Lung microvascular endothelial cell (primary cell): ENCODE data around the gene CORIN. TPM values are rescaled to one million over a fixed set of nuclear protein-coding genes. Genes with fewer than 3 reads are reported as not detected.
"Not testable (repeated sequence)": the region's sequence is repeated elsewhere in the genome, so short reads cannot be mapped to it uniquely, and the experiment has no call there.

Experiments used
- DNase-seq, 2 donors: peaks; one replicate each; pipeline versions ENCODE4 v3.0.0 to v3.0.0-alpha.2; 2010; ENCODE audit warnings: low read depth in 2 of 2
- total RNA-seq: library from RNA; depleted of rRNA; stranded (reverse); fragments of >200 nt; gene quantifications from 2 replicates; pipeline ENCODE4 v1.2.1, GENCODE V29; 2014

CORIN gene
- total RNA-seq, 1 donor from 2014 or later = under 0.01 TPM

DNA sequence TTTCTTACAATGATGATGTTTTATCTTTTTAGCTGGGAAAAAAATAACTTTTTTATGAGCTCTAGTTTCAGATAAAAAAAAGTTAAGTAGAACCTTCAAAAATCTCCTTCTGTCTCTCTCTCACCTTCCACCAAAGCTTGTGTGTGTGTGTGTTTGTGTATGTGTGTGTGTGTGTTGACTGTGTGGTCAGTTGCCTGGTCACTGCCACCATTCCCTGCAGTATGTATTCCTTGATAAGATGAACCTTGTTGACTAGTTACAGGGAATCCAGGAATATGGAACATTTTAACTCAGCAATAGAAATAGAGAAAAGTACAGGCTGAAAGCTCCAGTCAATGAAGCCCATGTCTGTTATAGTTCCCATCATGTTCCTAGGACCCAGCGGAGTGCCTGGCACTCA lies 143.5 kb downstream of the CORIN start:
- no peak for DNase-seq

DNA sequence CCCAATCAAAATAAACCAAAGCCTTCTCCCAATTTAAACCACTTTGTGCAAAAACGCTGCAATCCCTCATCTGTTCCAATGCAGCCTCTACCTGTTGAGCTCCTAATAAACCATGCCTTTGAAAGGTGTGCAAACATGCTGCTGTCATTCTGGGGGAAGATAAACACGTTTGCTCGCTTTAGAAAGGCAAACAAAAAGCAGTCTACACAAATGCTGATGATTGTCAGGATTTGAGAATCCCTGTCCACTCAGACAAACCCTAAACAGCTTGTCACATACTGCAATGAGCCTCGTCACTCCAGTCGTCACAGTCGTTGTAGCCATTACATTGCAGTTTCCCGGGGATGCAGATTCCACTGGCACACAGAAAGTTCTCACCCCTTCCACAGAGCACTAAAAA lies 145.2 kb downstream of the CORIN start:
- no peak for DNase-seq

DNA sequence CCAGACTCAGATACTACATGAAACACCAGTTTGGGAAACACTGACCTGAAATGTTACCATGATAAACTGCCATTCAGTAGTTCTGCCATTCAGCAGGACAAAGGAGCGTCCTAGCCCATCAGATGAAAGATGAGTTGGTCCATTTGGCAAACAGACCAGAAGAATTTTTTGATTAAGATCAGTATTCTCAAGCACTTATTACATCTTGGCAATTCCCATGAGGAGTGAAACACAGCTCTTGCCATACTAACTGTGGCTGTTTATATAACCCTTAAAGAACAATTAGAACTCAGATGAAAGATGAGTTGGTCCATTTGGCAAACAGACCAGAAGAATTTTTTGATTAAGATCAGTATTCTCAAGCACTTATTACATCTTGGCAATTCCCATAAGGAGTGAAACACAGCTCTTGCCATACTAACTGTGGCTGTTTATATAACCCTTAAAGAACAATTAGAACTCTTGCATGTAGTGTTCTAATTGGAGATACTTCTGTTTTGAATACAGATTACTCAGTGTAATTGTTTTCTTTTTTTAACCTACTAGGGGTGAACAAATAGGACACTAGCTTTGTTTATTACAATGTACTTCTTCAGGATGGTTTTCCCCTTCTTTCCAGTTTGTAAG lies 146.0 kb downstream of the CORIN start:
- DNase-seq = not testable (repeated sequence)

DNA sequence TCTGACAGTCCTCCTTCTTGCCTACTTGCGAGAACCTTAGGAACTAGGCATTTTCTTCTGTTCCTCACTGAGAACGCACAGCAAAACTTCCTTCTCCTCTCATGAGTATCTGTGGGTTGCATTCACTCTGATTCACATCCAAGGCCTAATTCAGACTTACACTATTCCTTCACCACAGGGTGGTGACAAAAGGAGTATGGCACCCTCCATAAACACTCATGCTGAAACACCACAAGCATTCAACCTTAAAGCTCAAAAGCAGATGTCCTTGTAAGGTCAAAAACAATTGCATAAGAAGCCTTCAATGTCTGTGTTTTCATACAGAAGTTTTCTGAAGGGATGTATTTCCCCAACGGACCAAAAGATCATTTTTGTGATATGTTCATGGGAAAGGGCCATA lies 147.3 kb downstream of the CORIN start:
- no peak for DNase-seq

DNA sequence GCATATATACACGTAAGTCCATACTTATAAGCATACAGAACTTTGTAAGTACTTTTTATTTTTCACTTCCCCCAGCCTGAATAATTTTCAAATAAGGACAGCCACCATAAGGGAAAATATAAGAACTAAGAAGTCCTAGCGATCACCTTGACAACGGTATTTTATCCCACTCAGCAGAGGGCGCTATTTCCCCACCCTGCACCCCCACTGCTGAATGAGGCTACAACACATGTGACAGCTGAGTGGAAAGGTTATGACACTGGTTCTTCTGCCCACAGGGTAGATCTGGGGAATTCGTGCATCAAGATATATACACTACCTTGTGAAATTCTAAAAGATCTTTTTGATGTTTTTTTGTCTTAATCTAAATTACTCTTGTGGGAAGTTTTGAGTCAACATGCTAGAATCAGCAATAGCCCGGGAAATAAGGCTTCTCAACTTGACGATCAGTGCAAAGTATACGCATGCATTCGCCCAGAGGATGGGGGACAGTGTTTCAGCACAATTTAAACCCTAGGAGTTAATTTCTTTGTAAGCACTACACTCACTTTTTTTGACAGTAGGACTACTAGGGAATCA lies 151.5 kb downstream of the CORIN start:
- DNase-seq = peak; percentile 58 to 66

DNA sequence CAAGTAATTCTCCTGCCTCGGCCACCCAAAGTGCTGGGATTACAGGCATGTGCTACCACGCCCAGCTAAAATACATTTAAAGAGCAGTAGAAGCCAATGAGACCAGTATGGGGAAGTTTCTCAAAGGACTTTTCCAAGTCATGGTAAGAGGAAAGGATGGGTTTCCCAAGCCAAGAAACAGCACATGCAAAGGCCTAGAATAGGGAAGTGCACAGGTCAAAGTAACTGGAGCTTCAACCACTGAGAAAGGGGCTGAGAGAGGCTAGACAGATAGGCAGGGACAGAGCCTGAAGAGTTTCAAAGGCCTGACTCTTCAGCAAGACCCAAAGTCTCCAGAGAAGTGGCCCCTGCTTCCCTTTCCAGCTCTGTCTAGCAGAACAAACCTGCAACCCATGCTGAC lies 162.1 kb downstream of the CORIN start:
- DNase-seq = no peak

DNA sequence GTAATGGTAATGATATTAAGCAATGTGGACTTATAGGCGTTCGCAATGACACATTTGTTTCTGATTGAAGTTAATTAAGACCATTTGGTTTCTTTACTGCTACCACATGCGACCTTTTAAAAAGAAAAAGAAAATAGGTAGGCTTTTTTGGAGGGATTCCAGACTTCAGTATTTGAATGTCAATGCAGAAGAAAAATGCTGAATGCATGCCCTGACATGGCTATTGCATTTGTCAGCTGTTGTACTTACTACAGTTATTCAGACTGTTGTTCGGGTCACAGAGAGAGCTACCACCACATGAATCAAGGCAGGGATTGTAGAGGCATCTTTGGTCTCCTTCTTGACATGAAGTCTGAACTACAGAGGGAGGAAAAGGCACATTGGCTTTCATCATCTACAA lies 163.7 kb downstream of the CORIN start:
- DNase-seq = no peak

DNA sequence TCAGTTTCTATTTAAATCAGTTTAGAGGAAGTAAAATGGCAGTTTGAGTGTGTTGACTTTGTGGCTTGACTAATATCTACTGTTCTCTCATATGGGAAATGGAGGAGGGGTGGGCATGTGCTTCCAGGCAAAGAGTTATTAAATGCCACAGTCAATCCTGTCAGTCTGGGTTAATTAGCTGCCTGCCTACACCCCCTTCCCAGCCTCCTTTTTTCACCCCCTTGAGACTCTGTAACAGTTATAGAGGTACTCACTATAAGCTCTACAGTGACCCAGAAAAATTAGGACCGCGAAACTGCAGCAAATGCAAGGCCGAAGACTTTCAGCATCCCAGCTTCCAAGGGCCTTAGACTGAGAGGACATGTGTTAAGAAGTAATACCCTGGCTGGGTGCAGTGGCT lies 165.2 kb downstream of the CORIN start:
- no peak for DNase-seq

DNA sequence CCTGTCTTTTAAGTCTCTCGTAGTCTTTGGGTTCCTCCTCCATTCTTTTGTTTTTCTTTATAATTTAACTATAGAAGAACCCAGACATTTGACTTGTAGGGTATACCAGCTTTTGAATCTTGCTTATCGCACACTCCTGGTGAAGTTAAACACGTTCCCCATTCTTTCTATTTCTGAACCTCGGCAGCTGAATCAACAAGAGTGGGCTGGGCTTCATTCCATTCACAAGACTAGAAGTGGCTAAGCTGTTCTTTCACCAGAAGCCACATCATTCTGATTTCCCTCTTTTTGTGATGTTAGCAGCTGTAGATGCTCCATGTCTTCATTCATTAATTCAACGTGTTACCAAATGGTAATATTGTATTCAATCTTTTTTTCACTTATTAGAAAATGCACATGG lies 167.9 kb downstream of the CORIN start:
- DNase-seq = no peak

DNA sequence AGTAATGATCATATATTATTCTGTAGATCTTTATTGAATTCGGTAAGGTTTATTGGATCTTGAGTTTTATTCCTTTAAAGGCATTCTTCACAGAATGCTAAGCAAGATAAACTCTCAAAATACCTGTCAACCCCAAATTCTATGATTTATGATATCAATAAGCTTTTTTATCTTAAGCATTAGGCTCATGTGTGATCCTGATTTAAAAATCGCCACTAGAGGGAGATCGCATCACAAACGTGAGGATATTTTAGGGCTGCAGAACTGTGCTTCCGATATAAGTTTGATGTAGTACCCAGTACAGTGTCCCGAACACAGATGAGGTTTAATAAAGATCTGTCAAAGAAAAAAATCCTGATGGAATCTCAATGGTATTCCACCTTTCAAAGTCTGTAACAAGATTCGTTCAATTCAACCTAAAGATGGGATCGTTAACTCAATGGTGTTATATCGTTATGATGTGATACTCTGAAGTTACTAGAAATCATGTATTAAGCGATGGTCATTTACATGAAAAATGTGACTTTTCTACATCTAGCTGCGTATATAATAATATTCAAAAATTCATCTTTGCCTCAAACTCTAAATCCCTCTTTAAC lies 169.0 kb downstream of the CORIN start:
- DNase-seq = peak; percentile 62 to 69

DNA sequence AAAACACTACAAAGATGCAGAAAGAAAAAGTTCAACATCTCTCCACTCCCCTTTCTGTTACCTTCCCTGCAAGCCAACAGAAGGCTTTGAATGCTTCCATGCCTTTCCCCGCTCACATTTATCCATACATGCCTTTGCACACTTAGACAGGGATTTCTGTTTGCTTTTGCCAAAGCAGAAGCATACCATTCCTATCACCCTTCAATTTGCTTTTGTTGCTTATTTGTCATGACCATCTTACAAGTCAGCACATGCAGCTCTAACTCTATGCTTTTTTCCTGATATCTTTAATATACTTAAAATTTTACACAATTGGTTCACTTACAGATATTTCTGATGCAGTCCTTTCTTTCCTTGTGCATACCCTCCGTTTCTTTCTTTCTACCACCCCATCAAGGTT lies 169.6 kb downstream of the CORIN start:
- DNase-seq = no peak

DNA sequence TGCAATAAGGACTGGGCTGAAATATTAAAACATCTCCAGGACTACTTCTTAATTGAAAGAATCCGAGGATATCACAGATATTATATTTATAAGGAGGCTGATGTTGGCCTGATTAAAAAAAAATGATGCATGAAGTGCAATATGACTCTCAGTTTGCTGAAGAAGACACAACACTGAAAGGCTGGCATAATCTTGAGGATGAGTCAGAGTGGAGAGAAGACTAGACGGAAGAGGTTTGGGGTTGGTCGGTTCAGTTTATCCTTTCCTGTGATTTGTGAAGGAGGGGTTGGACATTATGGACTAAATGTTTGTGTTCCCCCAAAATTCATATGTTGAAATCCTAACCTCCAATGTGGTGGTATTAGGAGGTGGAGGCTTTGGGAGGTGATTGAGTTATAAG lies 170.3 kb downstream of the CORIN start:
- DNase-seq = no peak

DNA sequence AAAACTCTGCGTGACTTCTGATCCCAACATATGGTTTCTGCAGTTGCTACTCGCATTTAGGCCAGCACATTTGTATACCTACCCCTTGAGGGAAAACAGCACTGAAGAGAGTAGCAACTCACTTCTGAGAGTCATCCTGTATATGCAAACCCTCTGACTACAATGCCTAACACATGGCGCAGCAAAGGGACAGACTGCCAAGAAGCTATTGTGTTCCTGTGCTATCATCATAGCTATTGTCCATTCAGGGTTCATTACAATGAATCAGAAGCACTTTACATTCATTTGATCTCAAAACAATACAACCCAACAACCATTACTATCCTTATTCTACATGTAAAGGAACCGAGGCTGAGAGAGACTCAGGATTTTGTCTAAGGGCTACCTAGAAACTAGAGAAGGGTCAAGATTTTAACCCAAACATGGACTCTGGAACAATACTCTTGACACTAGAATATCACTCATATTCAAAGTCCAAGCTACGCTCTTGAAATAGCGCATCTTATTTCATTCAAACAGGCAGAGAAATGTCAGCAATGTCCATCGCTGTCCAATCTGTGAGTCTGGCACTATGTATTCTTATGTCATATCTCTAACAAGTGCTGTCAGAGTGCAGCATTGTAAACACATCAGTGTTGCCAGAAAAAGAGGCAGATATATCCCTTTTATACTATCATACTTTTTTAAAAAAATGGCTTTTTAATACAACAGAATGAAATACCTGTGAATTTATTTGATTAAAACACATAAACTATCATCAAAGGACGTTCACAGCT lies 173.6 kb downstream of the CORIN start:
- DNase-seq = no peak

DNA sequence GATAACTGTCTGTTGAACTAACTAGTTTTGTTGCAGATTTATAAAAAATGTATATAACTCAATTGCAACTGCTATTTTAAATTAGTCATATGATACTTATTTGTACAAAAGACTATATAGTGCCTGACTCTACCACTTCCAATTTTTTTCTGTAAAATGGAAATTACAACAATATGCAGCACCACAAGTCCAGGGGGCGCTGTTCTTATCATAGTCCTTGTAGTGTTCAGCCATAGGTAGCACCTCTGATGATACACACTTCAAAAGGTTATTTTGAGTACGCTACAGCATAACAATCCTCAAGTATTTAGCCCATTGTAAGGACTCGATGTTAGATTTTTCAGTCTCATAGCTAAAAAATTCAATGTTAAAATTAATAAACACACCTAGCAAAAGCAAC lies 174.9 kb downstream of the CORIN start:
- DNase-seq = peak; percentile 20 to 22

DNA sequence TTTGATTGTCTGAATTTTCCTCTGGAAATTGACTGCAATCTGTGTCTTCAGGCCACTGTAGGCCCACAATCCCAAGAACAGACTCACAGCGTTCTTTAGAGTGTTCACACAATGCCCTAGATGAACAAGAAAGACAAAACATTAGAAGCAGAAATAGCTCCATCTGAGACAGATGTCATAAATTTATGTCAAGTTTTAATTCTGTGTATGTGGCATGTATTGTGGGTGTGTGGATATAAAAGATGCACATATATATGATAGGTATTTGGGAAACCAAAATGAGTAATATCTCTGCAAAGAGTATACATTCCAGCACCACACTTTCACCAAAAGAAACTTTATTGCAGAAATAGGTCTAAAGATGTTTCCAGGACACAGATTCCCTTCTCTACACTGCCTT lies 176.1 kb downstream of the CORIN start:
- DNase-seq = no peak

DNA sequence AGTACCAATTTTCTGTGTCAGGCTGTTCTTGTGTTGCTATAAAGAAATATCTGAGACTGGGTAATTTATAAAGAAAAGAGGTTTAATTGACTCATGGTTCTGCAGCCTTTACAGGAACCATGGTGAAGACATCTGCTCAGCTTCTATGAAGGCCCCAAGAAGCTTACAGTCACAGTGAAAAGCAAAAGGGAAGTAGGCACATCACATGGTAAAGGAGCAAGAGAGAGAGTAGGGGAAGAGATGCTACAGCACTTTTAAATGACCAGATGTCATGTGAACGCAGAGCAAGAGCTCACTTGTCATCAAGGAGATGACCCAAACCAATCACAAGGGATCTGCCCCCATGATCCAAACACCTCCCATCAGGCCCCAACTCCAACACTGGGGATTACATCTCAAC lies 178.5 kb downstream of the CORIN start:
- DNase-seq = no peak

DNA sequence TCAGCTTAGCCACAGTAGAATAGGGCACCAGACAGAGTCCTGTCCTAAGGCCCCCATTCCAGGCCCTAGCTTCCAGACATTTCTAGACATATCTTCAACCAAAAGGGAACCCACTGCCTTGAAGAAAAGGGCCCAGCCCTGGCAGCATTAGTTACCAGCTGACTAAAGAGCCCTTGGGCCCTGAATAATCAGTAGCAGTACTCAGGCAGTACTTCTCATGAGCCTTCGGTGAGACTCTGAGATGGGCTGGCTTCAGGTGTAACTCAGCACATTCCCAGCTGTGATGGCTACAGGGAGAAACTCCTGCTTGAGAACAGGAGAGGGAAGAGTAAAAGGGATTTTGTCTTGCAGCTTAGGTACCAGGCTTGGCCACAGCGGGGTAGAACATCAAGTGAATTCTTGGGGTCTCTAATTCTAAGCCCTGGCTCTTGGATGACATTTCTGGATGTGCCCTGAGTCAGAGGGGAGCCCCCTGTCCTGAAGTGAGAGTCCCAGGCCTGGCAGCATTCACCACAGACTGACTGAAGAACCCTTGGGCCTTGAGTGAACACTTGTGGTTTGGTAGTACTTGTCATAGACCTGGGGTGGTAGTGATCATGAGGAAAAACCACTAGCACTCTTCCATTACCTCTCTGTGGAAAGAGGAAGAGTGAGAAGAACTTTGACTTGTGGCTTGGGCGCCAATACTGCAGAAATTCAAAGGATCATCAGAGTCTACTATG lies 182.7 kb downstream of the CORIN start:
- DNase-seq = no peak

DNA sequence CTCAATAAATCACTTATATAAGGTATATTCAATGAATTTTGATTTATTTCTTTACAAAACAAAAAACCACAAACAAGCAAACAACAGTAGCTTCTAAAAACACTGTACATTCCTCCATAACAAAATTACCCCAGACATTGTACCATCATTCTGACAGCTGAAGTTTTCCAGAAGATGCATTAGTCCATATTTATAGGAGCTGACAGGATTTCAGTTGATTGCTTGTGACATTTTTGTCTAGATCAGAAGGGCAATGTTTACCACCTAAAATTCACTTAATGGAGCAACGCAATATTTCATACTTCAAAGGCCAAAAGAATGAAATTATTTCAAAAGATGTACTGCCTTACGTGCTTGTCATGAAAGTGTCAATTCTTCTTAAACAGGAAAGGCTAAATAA lies 185.8 kb downstream of the CORIN start:
- no peak for DNase-seq

DNA sequence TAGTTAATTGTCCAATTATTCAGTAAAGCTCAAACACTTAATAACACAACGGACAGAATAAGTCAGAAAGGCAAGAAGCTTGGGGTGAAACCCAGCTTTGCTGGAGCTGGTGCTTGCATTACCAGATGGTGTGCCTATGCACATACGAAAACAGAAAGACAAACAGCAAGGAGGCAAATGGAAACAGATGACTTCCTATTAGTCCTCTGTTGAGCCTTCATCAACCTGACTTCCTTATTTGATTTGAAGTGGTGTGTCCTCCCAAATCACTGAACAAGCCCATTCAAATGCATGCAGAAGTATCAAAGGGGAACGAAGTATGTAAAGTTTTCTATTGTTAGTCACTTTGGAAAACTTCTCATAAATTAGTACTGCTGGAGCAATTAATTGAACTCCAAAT lies 186.6 kb downstream of the CORIN start:
- no peak for DNase-seq

DNA sequence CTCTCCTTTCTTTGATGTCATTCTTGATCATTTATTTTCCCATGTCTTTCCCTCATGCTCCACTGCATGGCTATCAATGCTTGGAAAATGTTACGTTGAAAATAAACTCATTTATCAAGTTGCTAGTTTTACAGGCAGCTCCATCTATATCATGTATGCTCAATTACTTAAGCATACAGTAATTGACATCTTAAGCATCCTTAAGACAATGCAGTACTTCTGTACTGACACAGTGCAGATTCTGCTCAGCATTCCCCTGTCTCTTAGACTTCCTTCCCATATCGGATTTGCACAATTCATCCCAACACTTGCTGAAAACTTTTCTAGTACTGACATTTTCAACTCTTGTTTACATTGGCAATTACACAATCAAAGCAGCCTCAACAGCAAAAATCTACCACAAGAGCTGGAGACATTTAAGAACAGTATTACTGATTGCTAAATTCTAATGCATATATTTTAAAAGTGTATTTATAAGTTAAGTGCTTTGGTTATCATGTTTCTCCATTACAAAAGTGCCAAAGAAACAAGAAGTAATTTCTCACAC lies 187.2 kb downstream of the CORIN start:
- DNase-seq = peak in 1 of 2 donors; percentile 6

DNA sequence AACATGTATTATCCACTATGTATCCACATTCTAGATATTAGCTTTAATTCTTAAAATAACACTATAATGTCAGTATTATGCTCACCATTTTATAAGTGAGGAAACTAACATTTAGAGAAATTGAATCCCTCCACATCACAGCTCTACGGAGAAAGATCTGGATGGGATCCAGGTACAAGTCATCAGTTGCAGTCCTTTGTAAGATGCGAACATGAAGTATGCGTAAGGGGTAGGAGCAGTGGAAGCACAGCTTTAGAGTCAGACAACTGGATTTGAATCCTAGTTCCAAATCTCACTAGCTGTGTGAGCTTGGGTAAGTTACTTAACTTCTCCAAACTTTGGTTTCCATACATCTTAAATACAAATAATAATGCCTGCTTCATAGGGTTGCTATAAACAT lies 190.3 kb downstream of the CORIN start:
- DNase-seq = no peak

DNA sequence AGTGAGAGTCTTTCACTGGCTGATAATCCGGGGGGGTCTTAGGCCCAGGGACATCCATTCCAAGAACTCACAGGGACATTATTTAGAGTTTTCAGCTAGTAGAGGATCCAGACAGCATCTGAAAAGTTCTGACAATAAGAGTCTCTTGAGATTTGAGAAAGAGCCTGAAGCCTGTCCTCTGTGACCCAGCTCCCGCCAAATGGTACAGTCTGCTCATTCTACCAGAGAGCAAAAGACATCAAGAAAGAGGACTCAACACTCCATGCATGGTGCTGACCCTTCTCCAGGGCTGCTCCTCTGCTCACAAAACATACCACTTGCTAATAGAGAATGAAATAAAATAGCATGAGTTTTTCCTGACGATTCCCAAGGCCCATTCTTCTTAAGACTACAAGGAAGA lies 190.8 kb downstream of the CORIN start:
- DNase-seq = no peak
